NCI-H2227 (cell line): ENCODE measurements around the gene ZFP62.
"Not testable (repeated sequence)": the region's sequence is repeated elsewhere in the genome, so short reads cannot be mapped to it uniquely, and the experiment has no call there.

Experiments
- DNase-seq: peaks from one replicate; lab custom pipeline; 2025; ENCODE audit not compliant: unreplicated experiment; lab: John Stamatoyannopoulos, UW

ZFP62 gene

DNA sequence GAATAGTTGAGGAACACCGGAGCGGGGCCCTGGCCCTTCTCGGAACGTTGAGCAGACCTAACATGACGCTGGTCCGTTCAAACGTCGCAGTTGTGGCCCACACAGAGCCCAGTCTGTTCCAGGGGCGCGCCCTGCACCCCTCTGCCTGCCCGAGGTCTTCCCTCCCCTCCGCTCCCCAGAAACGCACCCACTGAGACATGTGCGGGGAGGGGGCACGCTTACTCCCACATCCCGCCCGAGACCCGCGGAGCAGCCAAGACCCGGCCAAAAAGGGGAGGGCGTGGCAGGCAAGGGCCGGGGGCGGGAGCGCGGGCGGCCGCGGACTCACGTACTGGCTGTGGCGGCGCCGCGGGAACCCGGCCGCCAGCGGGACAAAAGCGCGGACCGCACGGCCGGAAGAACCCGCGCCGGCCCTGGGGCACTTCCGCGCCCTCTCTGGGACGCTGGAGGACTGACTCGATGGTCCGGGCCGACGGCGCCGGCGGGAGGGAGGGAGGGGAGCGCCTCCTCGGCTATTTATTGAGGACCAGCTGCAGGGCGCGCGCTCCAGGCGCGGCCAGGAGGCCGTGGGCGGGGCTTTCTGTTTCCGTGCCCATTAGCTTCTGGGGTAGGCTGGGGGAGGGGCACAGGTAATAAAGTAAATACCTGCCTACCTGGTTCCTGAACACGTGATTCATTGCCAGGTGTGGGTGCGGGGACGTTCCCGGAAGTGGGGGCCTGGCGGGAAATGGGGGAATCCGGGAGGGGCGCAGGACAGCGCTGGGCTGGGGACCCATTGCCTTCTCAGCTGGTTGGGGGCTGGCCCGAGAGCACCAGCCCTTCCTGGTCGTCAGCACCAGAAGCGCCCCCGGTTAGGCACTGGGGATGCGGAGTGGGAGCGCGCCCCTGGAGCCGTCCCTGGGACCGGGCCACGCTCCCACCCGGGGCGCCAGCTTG lies at the start of gene ZFP62:
TSS of gene ZFP62 (minus strand) at position 390 of the 936 bp plus-strand sequence. CDS start at position 333, 57 bp downstream.
- peak; percentile 93 for DNase-seq

DNA sequence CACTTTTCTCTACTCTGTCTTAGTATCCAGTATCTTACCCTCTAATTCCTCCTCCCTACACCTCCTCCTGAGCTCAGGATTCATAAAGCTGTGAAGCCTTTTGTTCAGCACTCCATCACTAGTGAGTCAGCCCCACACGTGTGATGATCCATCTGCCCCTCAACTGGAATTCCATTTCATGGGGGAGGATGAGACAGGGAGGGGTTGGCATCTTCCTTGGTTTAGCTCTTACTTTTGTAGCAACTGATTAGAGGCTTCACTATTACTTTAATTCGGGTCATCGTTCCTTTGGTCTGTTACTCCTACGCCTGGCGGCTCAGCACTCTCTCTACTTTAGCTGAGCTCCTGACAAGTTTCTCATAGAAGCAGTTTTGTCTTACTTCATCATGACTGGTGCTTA lies 49.7 kb upstream of the ZFP62 start:
- DNase-seq: no peak

DNA sequence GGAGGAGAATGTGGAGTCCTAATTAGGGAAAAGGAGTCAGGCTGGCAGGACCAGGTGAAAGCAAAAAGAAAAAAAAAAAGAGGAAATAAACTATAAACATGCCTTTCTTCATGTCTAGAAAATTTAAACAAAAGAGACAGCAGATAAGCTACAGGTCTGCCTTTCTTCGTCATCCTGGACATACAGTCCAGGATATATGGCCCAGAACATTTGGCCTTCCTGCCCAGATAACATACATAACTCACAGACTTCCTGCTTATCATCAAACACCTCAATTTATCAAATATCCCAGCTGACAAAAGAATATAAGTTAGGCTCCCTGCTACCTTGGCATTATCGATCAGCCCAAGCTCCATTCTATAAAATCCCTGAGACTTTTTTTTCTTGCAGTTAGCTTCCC lies 49.1 kb upstream of the ZFP62 start:
- DNase-seq: no peak

DNA sequence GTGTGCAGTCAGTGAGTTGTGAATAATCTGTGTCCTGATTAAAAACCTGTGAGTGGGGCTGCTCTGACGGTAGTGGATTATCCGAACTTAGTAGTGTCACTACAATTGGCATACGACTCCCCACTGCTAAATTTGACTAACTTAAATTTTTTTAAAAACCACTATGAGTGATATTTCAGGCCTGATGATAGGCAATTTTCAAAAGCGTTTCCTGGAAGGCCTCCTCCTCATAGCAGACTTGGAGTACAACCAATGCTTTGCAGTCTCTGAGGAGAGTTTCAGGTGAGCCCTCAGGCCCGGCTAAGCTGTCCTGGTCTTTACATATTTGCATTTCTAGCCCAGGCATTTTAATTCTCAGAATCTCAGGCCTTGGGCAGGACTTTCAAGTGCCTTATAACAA lies 48.7 kb upstream of the ZFP62 start:
- DNase-seq: no peak

DNA sequence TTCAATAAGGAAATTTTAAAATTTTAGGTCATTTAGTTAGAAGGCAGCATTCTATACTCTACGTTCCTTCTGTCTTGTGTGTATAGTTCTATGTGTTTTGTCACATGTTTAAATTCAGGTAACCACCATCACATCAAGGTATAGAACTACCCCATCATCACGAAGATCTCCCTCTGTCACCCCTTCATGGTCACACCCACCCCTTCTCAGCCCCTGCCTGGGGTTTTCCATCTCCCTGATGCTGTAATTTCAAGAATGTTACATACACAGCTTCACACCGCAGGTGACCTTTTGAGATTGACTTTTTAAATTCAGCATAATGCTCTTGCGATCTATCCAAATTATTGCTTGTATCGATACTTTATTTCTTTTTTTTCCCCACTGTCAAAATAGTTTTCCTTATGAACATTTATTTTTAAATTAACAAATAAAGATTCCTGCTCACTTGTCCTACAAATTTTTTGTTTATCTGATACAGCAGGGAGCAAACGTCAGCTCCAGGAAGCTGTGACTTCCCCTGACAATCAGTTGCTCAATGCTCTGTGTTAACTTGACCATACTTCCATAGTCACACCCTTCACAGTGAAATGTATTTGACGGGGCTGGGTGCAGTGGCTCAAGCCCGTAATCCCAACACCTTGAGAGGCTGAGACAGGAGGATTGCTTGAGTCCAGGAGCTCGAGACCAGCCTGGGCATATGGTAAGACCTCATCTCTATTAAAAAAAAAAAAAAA lies 48.1 kb upstream of the ZFP62 start:
- DNase-seq: no peak

DNA sequence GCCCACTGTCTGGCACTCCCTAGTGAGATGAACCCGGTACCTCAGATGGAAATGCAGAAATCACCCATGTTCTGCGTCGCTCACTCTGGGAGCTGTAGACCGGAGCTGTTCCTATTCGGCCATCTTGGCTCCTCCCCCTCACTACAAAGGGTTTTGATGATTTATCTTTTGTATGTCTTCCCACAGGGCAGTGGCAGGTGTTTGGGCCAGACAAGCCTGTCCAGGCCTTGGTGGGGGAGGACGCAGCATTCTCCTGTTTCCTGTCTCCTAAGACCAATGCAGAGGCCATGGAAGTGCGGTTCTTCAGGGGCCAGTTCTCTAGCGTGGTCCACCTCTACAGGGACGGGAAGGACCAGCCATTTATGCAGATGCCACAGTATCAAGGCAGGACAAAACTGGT lies 47.3 kb upstream of the ZFP62 start:
- DNase-seq: no peak

DNA sequence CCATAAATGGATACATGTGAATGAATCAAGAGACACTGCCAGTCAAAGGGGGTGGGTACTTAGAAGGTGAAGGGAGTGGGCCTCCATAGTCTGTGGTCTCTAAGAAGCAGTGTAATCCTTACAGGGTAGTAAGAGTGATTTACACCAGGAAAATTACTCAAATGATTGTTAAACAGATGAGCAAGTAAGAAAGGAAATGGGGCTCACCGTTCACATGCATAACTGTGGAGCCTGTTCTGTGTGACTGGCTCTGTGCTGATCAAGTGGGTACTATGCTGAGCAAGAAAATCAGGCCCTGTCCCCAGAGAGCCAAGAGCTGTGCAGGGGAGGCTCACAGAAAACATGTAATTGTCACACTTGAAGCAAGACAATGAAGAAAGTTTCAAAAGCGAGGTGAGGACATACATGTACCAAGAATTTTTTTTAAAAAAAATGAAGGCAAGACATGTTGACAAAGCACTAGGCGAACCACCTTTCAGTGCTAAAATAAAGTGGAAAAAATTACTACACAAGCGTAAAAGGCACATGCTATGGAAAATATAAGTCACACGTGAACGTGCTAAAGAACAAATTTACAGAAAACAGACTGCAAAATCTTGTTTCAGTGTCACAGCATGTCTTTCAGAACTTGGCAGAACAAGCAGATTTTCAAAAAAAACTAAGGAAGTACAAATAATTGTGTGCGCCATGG lies 40.4 kb upstream of the ZFP62 start:
- DNase-seq: no peak

DNA sequence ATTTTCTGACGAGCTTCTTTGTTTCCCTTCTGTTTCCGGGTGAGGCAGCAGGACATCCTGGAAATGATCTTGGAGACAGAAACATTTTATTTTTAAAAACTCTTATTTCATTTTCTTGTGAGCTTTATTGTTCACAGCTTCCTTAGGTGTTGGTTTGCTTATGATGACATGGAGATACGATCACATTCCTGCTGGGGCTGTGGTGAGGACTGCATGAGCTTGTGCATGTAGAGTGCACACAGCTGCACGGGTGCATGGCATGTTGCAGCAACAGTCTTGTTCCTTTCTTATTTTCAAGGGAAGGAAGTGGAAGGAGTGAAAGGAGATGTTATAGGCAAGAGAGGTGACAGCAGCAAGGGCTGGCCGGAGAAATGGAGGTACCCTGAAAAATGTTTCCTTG lies 39.1 kb upstream of the ZFP62 start:
- no peak for DNase-seq

DNA sequence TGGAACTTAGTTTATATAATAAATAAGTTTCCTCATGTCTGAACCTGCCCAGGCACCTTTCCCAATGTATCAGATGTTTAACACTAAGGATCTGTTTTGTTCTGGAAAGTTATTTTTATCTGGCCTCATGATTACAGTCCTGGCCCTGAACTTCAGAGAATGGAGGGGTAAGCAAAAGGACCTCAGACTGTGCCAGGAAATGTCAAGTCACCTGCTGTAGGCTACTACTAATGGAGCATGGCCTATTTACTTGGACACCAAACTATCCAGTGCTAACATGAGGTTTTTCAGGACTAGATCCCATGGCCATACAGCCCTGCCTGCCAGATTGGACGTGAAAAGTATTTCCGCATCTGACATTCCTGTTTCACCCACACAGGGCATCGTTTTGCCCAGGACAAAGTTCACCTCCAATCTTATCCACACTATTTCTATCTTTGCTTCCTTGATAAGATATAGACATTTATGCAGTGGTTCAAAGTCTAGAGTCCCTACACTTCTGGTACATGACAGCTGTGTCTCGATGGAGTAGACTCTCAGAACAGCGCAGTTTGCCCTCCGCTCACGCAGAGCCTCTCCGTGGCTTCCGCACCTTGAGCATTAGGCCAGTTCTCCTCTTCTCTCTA lies 37.7 kb upstream of the ZFP62 start, which contains the start of gene BTNL8:
TSS of gene BTNL8 (plus strand) at position 539 of the 626 bp plus-strand sequence. CDS start 152 bp downstream, outside the sequence.
- no peak for DNase-seq

DNA sequence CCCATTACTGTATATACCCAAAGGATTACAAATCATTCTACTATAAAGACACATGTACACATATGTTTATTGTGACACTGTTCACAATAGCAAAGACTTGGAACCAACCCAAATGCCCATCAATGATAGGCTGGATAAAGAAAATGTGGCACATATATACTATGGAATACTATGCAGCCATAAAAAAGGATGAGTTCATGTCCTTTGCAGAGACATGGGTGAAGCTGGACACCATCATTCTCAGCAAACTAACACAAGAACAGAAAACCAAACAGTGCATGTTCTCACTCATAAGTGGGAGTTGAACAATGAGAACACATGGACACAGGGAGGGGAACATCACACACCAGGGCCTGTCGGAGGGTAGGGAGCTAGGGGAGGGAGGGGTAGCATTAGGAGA lies 34.3 kb upstream of the ZFP62 start:
- DNase-seq: not testable (repeated sequence)

DNA sequence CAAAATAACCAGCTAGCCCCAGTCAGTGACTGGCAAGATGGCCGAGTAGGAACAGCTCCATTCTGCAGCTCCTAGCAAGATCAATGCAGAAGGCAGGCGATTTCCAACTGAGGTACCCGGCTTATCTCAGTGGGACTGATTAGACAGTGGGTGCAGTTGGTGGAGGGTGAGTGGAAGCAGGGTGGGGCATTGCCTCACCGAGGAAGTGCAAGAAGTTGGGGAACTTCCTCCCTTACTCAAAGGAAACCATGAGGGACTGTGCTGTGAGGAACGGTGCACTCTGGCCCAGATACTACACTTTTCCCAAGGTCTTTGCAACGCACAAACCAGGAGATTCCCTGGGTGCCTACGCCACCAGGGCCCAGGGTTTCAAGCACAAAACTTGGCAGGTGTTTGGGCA lies 28.3 kb upstream of the ZFP62 start:
- DNase-seq: no peak

DNA sequence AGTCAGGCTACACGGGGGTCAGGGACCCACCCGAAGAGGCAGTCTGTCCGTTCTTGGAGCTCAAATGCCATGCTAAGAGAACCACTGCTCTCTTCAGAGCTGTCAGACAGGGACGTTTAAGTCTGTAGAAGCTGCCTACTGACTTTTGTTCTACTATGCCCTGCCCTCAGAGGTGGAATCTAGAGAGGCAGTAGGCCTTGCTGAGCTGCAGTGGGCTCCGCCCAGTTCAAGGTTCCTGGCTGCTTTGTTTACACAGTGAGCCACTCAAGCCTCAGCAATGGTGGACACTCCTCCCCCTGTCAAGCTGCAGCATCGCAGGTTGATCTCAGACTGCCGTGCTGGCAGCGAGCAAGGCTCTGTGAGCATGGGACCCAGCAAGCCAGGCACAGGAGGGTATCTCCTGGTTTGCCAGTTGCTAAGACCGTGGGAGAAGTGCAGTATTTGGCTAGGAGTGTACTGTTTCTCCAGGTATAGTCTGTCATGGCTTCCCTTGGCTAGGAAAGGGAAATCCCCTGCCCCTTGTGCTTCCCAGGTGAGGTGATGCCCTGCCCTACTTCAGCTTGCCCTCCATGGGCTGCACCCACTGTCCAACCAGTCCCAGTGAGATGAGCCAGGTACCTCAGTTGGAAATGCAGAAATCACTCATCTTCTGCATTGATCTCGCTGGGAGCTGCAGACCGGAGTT lies 24.9 kb upstream of the ZFP62 start:
- peak; percentile 40 for DNase-seq

DNA sequence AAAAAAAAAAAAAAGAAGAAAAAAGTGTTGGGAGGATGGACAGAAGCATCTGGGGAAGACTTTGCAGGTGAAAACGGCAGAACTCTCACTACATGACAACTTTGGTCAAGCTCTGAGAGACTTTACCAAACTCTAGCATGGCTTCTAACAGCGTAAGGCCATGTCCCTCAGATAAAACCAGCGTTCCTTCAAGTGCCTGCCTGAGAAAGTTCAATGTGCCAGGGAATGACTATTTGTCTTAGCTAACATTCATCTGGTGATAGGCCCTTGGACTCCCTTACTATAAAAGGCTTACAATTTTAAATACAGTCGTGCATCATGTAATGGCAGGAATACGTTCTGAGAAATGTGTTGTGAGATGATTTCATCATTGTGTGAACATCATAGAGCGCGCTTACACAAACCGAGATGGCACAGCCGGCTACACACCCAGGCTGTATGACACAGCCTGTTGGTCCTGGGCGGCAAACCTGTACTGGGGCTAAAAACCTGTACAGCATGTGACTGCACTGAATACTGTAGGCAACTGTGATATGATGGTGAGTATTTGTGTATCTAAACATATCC lies 14.9 kb upstream of the ZFP62 start:
- no peak for DNase-seq

DNA sequence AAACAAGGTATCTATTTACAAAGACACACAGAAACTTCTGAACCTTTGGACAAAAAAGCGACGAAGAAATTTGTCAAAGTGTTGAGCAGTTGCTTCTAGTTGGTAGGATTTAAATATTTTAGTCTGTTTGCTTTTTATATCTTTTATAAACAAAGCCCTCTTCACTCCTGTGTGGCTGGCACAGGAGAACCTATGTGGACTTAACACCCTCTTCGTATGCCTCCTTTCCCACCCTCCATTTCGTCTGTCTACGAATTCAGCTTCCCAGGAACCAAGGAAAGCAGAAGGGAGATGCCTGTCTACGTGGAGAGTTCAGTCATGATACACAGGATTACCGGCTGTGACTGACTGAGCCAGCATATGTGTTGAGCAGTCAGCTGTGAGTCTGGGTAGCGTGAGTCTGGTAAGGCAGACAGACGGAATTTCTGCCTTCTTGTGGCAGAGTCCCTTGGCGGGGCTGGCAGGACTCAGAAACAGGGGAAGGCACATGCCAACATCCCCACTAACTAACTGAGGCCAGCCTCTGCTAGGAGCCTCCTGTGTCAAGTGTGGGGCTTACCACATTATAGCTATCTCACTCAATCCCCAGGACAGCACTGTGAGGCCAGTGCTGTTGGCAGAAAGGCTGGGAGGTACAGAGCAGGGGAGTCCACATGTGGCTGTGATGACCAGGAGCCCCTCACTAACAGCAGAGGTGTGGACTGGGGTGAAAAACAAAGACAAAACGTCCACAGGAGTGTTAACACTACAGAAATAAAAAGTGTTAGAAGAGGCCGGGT lies 13.9 kb upstream of the ZFP62 start:
- DNase-seq: no peak

DNA sequence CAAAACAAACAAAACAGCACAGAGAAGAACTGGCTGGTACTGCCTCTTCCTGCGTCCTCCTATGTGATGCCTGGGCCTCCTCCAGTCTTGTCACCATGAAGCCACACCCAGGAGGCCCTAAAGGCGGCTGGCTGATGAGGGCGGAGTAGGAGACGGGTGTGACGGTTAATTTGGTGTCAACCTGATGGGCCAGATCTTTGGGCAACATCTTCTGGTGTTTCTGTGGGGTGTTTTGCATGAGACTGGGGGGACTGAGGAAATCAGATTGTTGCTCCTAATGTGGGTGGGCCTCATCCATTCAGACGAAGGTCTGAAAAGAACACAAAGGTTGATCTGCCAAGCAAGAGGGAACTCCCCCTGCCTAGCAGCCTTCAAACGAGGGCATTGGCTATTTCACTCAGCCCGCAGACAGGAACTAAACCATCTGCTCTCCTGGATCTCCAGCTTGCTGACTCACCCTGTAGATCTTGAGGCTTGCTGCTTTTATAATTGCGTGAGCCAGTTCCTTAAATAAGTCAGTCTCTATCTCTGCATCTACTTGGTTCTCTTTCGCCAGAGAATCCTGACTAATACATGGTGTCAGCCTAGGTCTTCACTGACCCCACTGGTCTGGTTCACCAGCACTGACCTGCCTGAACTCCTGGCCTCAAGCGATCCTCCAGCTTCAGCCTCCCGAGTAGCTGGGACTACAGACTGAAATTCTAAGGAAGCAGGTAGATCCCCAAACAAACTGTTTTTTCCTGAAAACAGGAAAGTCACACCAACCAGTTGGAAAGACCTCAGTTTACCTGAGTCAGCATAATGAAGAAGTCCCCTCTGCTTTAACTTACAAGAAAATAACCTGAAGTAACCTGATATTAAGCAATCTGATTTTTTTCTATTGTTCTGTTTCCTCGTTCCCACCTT lies 12.8 kb upstream of the ZFP62 start:
- DNase-seq: no peak

DNA sequence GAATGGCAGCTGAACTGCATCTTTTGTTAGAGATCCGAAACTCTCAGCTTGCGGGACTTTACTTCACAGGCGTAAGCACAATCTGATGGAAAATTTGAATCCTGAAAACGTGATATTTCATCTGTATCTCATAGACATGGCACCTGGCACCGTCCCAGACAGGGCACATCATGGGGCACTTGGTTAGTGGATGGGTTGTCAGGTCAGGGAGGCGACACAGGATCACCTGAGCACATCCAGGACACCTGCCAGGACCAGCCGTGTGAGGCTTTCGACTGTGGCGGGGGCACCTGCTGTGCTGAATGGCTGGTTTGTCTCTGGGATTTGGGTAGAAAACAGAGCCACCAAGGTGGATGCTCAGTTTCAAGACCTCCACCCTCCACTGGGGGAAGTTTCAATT lies 11.3 kb upstream of the ZFP62 start:
- DNase-seq: no peak

DNA sequence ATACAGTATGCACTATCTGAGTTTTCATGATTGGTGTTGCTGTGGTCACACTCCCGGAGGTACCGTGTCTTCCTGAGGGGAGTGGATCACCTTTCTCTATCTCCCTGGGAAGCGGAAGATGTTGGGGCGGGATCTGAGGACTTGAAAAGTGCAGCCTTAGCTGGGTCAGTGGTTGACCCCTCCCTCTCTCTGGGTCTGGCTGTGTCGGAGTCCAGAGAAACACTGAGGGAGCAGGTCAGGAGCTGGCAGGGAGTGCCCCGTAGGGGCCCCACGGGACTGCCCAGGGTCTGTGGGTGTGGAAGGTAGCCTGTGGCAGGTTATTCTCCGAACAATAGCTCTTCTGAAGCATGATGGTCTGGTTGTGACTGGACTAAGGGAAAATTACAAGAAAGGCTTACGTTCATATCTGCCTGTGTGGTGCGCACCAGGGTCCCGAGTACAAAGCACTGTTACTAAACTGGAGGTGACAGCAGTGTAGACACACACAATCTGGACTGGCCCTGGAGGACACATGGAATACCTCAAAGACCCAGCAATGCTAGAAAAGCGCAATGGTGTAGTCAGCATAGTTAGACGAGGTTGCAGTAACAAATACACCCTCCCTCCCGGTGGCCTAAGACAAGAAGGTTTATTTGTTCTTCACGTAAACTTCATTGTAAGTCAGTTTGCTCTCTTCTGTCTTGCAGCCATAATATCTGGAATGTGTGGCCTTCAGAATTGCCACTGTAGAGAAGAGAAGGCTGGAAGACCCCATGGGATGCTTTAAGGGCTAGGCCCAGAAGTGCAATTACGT lies 9.4 kb upstream of the ZFP62 start:
- no peak for DNase-seq

DNA sequence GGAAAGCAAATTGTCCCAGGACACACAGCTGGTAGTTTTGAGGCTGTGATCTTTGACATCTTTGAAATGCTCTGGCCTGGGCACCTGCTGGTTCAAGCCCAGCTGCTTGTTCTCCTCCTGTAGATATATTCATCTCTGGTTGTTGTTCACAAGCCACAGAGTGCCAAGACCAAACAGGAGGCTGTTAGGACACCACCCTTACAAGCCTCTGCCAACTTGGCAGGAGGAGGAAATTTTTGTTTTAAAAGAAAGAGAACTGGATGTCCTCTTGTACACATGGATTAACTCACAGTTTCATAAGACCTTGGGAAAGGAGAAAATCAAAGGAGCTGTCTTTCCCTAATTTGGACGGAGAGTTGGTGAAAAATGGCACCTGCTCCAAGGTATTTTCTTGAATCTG lies 8.5 kb upstream of the ZFP62 start:
- no peak for DNase-seq
